Measurements from ENCODE around the gene EHMT2.
"Not testable (repeated sequence)": the region's sequence is repeated elsewhere in the genome, so short reads cannot be mapped to it uniquely, and the experiment has no call there.

The EHMT2 gene

DNA sequence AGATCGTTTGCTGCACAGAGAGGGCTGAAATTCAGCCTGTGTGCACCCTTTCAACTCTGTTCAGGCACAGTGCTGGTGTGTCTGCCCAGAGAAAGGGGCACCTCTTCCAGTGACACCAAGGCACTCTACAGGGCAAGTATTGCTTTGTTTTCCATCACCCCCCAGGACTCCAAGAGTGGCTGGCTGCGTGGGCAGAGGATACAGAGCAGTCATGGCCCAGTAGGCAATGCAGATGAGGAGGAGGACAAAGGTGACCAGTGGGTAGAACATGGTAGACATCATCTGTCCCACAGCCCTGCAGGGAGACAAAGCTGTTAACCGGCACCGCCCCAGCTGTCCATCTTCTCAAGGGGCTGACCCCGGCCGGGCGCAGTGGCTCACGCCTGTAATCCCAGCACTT, 28.2 kb downstream of the EHMT2 start:
- DNase-seq, result no peak

GRCh38 chr6:31868658-31868971, 28.9 kb downstream of the EHMT2 start:
- not testable (repeated sequence) for DNase-seq

- DNase-seq, result no peak
Measured at GRCh38 chr6:31865205-31866118, 32.0 kb downstream of the EHMT2 start.

- no peak for DNase-seq
Measured at GRCh38 chr6:31864818-31865204, 32.7 kb downstream of the EHMT2 start.

DNA sequence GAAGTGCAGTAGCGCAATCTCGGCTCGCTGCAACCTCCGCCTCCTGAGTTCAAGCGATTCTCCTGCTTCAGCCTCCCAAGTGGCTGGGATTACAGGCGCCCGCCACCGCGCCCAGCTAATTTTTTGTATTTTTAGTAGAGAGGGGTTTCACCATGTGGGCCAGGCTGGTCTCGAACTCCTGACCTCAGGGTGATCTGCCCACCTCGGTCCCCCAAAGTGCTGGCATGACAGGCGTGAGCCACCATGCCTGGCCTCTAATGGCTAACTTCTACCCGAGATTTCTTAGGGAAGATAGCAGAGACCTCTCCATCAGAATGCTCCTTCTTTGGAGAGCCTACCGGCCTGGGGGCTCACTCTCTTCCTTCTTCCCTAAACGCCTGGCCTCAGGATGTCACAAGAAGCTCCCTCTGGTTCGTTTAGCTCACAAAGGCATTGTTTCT, 33.4 kb downstream of the EHMT2 start:
- DNase-seq, result peak; percentile 12

- DNase-seq, result peak; percentile 99
Measured at GRCh38 chr6:31862344-31863235, 34.9 kb downstream of the EHMT2 start, which contains the start of gene NEU1. TSS of gene NEU1 (minus strand) at chr6:31862821. CDS start at chr6:31862776, 45 bp downstream.

DNA sequence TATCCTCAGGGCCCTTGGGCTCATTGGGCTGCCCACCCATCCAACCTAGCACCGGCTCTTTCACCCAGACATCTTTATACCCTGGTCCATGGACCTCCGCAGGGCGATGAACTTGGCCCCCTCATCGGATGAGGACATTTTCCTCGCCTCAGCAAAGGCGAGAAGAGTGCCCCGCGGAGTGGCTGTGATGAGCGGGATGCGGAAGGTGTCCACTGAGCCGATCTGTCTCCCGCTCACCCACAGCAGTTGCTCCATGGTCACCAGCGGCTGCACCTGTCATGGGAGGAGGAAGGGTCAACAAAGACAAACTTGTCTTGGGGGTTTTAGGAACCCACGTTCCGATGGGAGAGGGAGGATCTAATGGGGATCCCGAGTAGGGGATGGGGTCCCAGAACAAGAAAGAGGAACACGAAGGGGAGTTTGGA, 35.6 kb downstream of the EHMT2 start:
- DNase-seq, result no peak

DNA sequence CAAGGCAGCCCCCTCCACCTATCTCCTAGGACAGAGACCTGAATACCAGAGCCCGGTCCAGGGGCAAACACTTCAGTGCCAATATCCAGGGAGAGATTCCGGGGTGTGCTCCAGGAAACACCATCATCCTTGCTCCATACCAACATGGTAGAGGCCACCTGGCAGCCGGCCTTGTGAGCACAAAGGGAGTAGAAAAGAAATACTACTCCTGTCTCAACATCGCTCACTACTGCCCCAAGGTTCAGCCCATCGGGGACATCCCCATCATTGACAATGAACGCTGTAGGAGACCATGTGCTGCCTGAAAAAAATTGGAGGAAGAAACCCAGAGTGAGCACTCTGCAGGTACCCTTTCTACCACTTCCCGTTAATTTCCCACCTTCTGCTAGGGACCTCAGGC, 36.3 kb downstream of the EHMT2 start:
- DNase-seq, result no peak

DNA sequence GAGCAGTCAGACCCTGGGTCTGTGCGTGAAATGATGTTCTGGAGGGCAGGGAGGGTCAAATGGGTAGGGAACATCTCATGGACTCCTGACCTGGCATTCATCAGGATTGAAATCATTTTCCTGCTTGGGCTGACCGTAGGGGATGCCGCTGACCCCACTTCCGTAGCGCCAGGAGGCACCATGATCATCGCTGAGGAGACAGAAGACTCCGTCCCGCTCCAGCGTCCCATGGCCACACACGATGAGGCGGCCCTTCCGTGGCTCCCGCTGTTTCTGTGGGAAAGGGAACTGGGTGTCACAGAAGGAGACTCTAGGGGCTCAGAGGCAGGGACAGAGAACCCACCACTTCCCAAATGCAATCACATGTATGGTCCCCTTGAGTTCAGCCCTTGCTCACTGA, 37.1 kb downstream of the EHMT2 start:
- DNase-seq, result no peak

DNA sequence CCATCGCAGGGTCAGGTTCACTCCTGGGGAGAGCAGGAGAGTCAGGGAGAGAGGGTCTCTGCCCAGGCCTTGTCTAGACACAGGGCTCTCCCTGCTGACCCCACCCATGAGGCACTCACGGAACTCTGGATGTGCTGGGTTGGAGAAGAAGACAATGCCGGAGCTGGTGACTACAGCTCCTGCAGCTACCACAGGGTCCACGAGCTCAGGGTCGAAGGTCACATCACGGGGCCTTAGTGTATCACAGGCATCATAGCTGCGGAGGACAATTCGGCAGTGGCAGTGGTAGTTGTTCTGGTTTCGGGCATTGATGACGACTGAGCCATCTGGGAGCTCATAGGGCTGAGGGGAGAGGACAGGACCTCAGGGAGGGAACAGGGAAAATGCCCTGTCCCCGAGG, 37.6 kb downstream of the EHMT2 start:
- DNase-seq, result no peak

DNA sequence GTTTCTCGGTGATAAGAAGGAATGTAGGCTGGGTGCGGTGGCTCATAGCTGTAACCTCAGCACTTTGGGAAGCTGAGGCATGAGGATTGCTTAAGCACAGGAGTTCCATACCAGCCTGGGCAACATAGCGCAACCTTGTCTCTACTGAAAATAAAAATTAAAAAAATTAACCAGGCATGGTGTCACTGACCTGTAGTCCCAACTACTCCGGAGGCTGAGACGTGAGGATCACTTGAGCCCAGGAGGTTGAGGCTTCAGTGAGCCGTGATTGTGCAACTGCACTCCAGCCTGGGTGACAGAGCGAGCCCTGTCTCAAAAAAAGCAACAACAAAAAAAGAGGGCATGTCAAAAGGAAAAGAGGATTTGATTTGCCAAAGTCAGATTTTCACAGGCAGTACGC, 38.8 kb downstream of the EHMT2 start:
- DNase-seq, result no peak

- not testable (repeated sequence) for DNase-seq
Measured at GRCh38 chr6:31857774-31858173, 39.7 kb downstream of the EHMT2 start.

GRCh38 chr6:31851980-31852718, 45.3 kb downstream of the EHMT2 start:
- not testable (repeated sequence) for DNase-seq

DNA sequence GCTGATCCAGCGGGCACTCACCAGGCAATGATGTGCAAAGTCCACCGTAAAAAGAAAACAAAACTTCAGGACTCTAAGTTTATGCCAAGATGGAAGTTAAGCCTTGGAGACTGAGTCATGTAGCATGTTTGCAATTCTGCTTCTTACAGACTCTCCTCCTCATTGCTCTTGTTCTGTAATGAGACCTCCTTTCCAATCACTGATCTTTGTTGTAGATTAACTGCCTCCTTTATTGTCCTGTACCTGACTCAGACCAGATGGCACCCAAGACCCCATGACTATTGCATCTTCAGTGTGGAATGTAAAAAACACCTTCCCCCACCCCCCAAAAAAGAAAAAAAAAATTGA, 46.0 kb downstream of the EHMT2 start:
- DNase-seq, result no peak

DNA sequence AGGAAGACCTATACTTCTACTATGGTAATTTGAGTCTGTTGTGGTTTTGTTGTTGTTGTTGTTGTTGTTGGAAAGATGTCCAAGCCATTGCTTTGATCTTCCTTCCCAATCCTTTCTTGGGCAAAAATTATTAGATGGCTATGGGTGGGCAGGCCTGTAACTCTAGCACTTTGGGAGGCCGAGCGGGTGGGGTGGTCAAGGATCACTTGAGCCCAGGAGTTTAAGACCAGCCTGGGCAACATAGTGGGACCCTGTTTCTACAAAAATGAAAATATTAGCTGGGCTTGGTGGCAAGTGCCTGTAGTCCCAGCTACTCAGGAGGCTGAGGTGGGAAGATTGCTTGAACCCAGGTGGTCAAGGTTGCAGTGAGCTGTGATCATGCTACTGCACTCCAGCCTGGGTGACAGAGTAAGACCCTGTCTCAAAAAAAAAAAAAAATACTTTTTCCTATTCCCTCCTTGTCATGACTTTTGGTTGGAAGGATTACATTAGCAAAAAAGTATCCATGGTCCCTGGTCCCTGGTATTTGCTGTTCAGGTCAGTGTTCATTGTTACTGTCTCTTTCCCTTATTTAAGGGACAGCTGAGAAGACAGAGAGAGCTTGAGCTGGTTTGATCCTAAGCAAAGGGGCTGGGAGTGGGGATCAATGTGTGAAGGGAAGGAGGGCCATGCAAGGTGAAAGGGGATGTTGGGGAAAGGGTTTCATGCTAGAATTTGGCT, 46.6 kb downstream of the EHMT2 start:
- DNase-seq, result no peak

DNA sequence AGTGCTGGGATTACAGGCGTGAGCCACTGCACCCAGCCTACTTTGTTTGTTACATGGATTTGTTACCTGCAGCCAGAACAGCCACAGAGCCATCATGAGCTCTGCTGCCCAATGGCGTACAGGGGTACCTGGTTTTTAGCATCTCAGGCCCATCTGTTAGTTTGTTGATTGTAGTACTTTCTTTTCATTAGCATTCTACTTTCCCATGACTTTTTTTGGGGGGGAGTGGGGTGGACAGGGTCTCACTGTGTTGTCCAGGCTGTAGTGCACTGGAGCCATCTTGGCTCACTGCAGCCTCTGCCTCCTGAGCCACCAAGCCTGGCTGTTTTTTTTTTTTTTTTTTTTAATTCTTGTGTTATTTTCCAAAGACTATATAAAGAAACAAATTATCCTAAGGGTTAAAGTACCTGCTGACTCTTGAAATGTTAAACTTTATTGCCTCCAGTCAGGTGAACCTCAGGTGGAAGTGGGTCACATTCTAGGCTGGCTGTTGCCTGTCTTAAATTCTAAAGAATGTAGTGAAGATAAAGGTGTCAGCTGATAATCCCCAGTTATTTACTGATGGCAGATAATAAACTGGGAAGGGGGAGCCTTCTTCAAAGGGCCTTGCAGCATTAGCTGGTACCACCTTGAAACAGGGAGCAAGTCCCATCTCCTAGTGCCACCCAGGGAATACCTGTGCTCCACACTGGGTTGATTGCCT, 50.1 kb downstream of the EHMT2 start:
- DNase-seq, result no peak

DNA sequence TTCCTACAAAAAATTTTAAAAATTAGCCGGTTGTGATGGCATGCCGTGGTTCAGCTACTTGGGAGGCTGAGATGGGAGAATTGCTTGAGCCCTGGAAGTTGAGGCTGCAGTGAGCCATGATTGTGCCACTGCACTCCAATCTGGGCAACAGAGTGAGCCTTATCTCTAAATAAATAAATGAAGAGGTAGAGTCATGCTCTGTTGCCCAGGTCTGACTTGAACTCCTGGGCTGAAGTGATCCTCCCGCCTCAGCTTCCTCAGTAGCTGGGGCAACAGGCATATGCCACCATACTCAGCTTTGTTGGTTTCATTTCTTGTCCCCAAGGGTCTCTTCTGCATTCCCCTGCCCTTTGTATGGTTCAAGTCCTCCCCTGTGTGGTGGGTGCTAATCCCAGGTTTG, 53.0 kb downstream of the EHMT2 start:
- DNase-seq, result no peak

DNA sequence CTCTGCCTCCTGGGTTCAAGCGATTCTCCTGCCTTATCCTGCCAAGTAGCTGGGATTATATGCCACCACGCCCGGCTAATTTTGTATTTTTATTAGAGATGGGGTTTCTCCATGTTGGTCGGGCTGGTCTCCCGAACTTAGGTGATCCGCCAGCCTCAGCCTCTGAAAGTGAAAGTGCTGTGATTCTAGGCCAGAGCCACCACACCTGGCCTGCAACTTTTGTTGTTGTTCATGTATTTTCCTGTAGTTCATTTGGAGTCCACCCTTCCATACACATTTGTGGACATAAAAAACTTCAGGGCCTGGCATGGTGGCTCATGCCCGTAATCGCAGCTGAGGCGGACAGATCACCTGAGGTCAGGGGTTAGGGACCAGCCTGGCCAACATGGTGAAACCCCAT, 55.4 kb downstream of the EHMT2 start:
- DNase-seq, result peak; percentile 38

DNA sequence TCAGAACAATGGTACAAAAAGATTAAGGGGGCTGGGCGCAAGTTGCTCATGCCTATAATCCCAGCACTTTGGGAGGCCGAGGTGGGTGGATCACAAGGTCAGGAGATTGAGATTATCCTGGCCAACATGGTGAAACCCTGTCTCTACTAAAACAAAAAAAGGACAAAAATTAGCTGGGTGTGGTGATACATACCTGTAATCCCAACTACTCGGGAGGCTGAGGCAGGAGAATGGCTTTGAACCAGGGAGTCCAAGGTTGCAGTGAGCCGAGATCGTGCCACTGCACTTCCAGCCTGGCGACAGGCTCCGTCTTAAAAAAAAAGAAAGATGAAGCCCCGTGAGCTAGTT, 57.7 kb downstream of the EHMT2 start:
- DNase-seq, result not testable (repeated sequence)

DNA sequence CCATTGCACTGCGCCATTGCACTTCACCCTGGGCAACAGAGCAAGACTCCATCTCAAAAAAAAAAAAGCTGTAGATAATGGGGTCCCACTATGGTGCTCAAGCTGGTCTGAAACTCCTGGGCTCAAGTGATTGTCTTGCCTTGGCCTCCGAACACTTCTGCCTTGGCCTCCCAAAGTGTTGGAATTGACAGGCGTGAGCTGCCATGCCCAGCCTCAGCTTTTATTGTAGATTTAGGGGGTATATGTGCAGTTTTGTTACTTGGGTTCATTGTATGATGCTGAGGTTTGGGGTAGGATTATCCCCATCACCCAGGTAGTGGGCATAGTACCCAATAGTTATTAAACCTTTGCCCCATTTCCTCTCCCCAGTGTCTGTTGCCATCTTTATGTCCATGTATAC, 58.5 kb downstream of the EHMT2 start:
- peak; percentile 17 for DNase-seq

- DNase-seq, result not testable (repeated sequence)
Measured at GRCh38 chr6:31838114-31838553, 59.4 kb downstream of the EHMT2 start.

Data from stimulated activated CD4-positive, alpha-beta T cell treated with anti-CD3 and anti-CD28 coated beads, Interleukin-15, amount 100 ng/mL, for 24 hours (primary cell).